K562 (cell line): ENCODE data around the gene NAA38. TPM values are rescaled to one million over a fixed set of nuclear protein-coding genes. Genes with fewer than 3 reads are reported as not detected.

Source experiments
- ARID1B ChIP-seq: fragments of 450-650 bp; IDR thresholded peaks from 2 replicates; pipeline ENCODE4 v1.6.1; 2016; ENCODE audit warnings: antibody characterized with exemption, mild to moderate bottlenecking, inconsistent platforms
- ARNT ChIP-seq, 2 experiments: fragments of 450-650 bp; IDR thresholded peaks; 2 replicates each; pipeline ENCODE4 v1.6.1; 2016; ENCODE audit warnings: mild to moderate bottlenecking in 1 of 2
- ATF4 ChIP-seq: fragments of 450-650 bp; formaldehyde crosslinking; IDR thresholded peaks from 2 replicates; pipeline ENCODE4 v1.4.0; 2022; ENCODE audit warnings: mild to moderate bottlenecking, moderate library complexity
- BCOR ChIP-seq: fragments of 450-650 bp; IDR thresholded peaks from 2 replicates; pipeline ENCODE4 v1.6.1; 2016
- EHMT2 ChIP-seq: fragments of 450-650 bp; IDR thresholded peaks from 2 replicates; pipeline ENCODE4 v1.6.1; 2018; ENCODE audit warnings: antibody characterized with exemption
- KLF10 ChIP-seq: fragments of 250-450 bp; sonication (Bioruptor Pico); IDR thresholded peaks from 2 replicates; pipeline ENCODE4 v1.6.1; 2021; ENCODE audit warnings: matching md5 sums
- MXI1 ChIP-seq: IDR thresholded peaks from 2 replicates; pipeline ENCODE4 v1.6.1; 2011; ENCODE audit warnings: low read depth, mild to moderate bottlenecking, improper control_type of control experiment, low read length
- NEUROD1 ChIP-seq: fragments of 150-350 bp; IDR thresholded peaks from 2 replicates; pipeline ENCODE4 v1.6.1; 2014; ENCODE audit warnings: borderline replicate concordance, low read length, low read depth; ENCODE audit not compliant: partially characterized antibody
- NFE2L1 ChIP-seq: fragments of 450-650 bp; IDR thresholded peaks from 2 replicates; pipeline ENCODE4 v1.6.1; 2016; ENCODE audit warnings: missing genetic modification characterization, low read depth, mild to moderate bottlenecking, missing compliant biosample characterization, moderate library complexity, borderline replicate concordance
- NONO ChIP-seq, 2 experiments: fragments of 200-400 bp in 1 of 2; fragments of 450-650 bp in 1 of 2; formaldehyde crosslinking in 1 of 2; IDR thresholded peaks; 2 replicates each; pipeline ENCODE4 v1.6.1; 2017; ENCODE audit warnings: low read depth in 2 of 2, mild to moderate bottlenecking in 2 of 2, moderate library complexity in 2 of 2, low read length in 1 of 2
- POLR2AphosphoS2 ChIP-seq: IDR thresholded peaks from 2 replicates; pipeline ENCODE4 v1.6.1; 2012; ENCODE audit warnings: low read length, improper control_type of control experiment
- POLR2G ChIP-seq: fragments of 200-400 bp; formaldehyde crosslinking; IDR thresholded peaks from 2 replicates; pipeline ENCODE4 v1.6.1; 2017; ENCODE audit warnings: low read depth, mild to moderate bottlenecking, antibody characterized with exemption, low read length, moderate library complexity
- PRDM10 ChIP-seq: fragments of 450-650 bp; IDR thresholded peaks from 2 replicates; pipeline ENCODE4 v1.6.1; 2018; ENCODE audit not compliant: partially characterized antibody
- RB1 ChIP-seq: fragments of 450-650 bp; IDR thresholded peaks from 2 replicates; pipeline ENCODE4 v1.6.1; 2017; ENCODE audit warnings: low read depth, mild to moderate bottlenecking
- SIN3A ChIP-seq, 2 experiments: fragments of 150-350 bp in 1 of 2; IDR thresholded peaks; 2 replicates each; pipeline ENCODE4 v1.6.1; 2011 to 2016; ENCODE audit warnings: borderline replicate concordance in 2 of 2, low read depth in 2 of 2, low read length in 2 of 2, mild to moderate bottlenecking in 2 of 2, moderate library complexity in 2 of 2; ENCODE audit not compliant: control insufficient read depth in 1 of 2
- SNRNP70 ChIP-seq: fragments of 200-400 bp; formaldehyde crosslinking; optimal IDR thresholded peaks from 2 replicates; pipeline ENCODE3; 2017; ENCODE audit warnings: low read depth, low read length
- SREBF2 ChIP-seq: sonication (generic); formaldehyde crosslinking; IDR thresholded peaks from 2 replicates; pipeline ENCODE4 v1.4.0; 2020; ENCODE audit warnings: mild to moderate bottlenecking, missing genetic modification reagents
- TAF1 ChIP-seq: IDR thresholded peaks from 2 replicates; pipeline ENCODE4 v1.6.1; 2011; ENCODE audit warnings: mild to moderate bottlenecking, low read length, moderate library complexity; ENCODE audit not compliant: insufficient read depth, control insufficient read depth, severe bottlenecking; ENCODE audit errors: extremely low read depth
- TFAP4 ChIP-seq: sonication (generic); formaldehyde crosslinking; IDR thresholded peaks from 2 replicates; pipeline ENCODE4 v1.8.0; 2022; ENCODE audit warnings: missing genetic modification reagents, mild to moderate bottlenecking, moderate library complexity, borderline replicate concordance
- TGIF2 ChIP-seq: sonication (generic); formaldehyde crosslinking; IDR thresholded peaks from 2 replicates; pipeline ENCODE4 v1.8.1; 2022; ENCODE audit warnings: mild to moderate bottlenecking, missing genetic modification reagents, moderate library complexity
- ZBTB7A ChIP-seq: IDR thresholded peaks from 2 replicates; pipeline ENCODE4 v1.6.1; 2011; ENCODE audit warnings: low read depth, mild to moderate bottlenecking, low read length, moderate library complexity, borderline replicate concordance; ENCODE audit not compliant: control insufficient read depth
- ZNF239 ChIP-seq: fragments of 250-450 bp; sonication (Bioruptor Pico); IDR thresholded peaks from 2 replicates; pipeline ENCODE4 v1.4.0; 2020; ENCODE audit warnings: mild to moderate bottlenecking
- ZNF316 ChIP-seq: fragments of 450-650 bp; IDR thresholded peaks from 2 replicates; pipeline ENCODE4 v1.6.1; 2016
- polyA plus RNA-seq, 8 experiments: library from polyadenylated mRNA; depleted of rRNA in 4 of 8; stranded (reverse) in 5 of 8; unstranded in 3 of 8; fragments of >200 nt; fragmentation: Nextera tagmentation in 2 of 8; fragmentation: Illumina TruSeq in 1 of 8; extraction: Ambion mirVana in 2 of 8; extraction: Trizol in 1 of 8; gene quantifications; 2 replicates each; pipeline versions ENCODE4 v1.2.1 to v1.2.3, GENCODE V29; 2011 to 2014; ENCODE audit warnings: inconsistent platforms in 1 of 8, missing spikeins in 1 of 8
- total RNA-seq, 7 experiments: library from RNA; depleted of rRNA in 6 of 7; stranded (reverse); fragments of >200 nt in 6 of 7; fragmentation: Illumina TruSeq in 2 of 7; extraction: Trizol in 2 of 7; gene quantifications; 2 replicates each; pipeline versions ENCODE4 v1.2.1 to v1.2.3, GENCODE V29; 2011 to 2021; ENCODE audit warnings: low replicate concordance in 1 of 7

NAA38 gene
- total and polyA plus RNA-seq, 9 of the 15 experiments (the other 6 are each of a cell fraction or from before 2014, with no cell fraction given): 16.4 to 99.8 (median 57.3) TPM

GRCh38 chr17:7885367-7886226 is 28.2 kb upstream of the NAA38 start (continued):
- peak; percentile 99 for TF ChIP-seq TFAP4
- no peak for TF ChIP-seq SREBF2 (CRISPR knock-in tag)
- no peak for TF ChIP-seq RB1
- TF ChIP-seq ARNT (IDR thresholded peaks at IDR 0.05): no peak
- no peak for TF ChIP-seq BCOR
- no peak for TF ChIP-seq NFE2L1 (tag)
- no peak for TF ChIP-seq KLF10 (CRISPR knock-in tag)
- peak; percentile 91 for TF ChIP-seq PRDM10
- no peak for TF ChIP-seq ZNF239 (CRISPR knock-in tag)
- peak; percentile 22 for TF ChIP-seq TAF1
- no peak for TF ChIP-seq EHMT2
- no peak for TF ChIP-seq NONO (IDR thresholded peaks at IDR 0.05; ENCODE audit: low read depth in 2 of 2, low read length in 1 of 2)
- TF ChIP-seq POLR2AphosphoS2: no peak
- TF ChIP-seq NEUROD1: no peak
- TF ChIP-seq SNRNP70: no peak
- TF ChIP-seq ZBTB7A: peak; percentile 90
- peak; percentile 54; the same call in 1 of the 2 replicates for TF ChIP-seq MXI1
- TF ChIP-seq ZNF316: no peak
- TF ChIP-seq ARID1B: 0 out of 2 replicates have a peak, but pooled peaks have one; percentile 8
- peak; percentile 88 to 96; a peak in 3 of 4 replicates for TF ChIP-seq SIN3A (IDR thresholded peaks at IDR 0.05; ENCODE audit: borderline replicate concordance in 2 of 2, control insufficient read depth in 1 of 2, low read depth in 2 of 2, low read length in 2 of 2)
- TF ChIP-seq ATF4 (CRISPR knock-in tag): no peak
- peak; percentile 42; the same call in 1 of the 2 replicates for TF ChIP-seq TGIF2
- peak; percentile 73 for TF ChIP-seq POLR2G
